Mesendoderm (in vitro differentiated cells): ENCODE measurements around the gene DAPK1.
A peak's percentile ranks its signal among the peaks of the same experiment; 100 is the strongest.

Experiments
- DNase-seq: peaks from one replicate; pipeline ENCODE4 v3.0.0; 2013
- H2AK5ac ChIP-seq: 2 replicates; pipeline ENCODE4 v1.6.1; 2013; ENCODE audit warnings: low read length, inconsistent platforms
- H2BK120ac ChIP-seq: 2 replicates; pipeline ENCODE4 v1.6.1; 2013; ENCODE audit warnings: low read depth, mild to moderate bottlenecking, low read length, moderate library complexity, mixed read lengths
- H2BK15ac ChIP-seq: replicated peaks from 2 replicates; pipeline ENCODE4 v1.6.1; 2013; ENCODE audit warnings: low read depth, mild to moderate bottlenecking, moderate library complexity
- H2BK5ac ChIP-seq: 2 replicates; pipeline ENCODE4 v1.6.1; 2013; ENCODE audit warnings: low read length, inconsistent platforms
- H3K18ac ChIP-seq: 2 replicates; pipeline ENCODE4 v1.6.1; 2013; ENCODE audit warnings: mild to moderate bottlenecking, low read length, mixed read lengths
- H3K23ac ChIP-seq: one replicate; pipeline ENCODE4 v1.6.1; 2013; ENCODE audit warnings: low read length
- H3K27ac ChIP-seq: 2 replicates; pipeline ENCODE4 v1.5.1; 2013; ENCODE audit warnings: low read depth, mild to moderate bottlenecking, inconsistent platforms, low read length, moderate library complexity
- H3K27me3 ChIP-seq: 2 replicates; pipeline ENCODE4 v1.6.1; 2013; ENCODE audit warnings: low read length, control low read depth, mild to moderate bottlenecking, inconsistent platforms; ENCODE audit not compliant: insufficient read depth, poor library complexity
- H3K36me3 ChIP-seq: 2 replicates; pipeline ENCODE4 v1.6.1; 2013; ENCODE audit warnings: low read length, inconsistent platforms; ENCODE audit not compliant: control insufficient read depth, insufficient read depth
- H3K4ac ChIP-seq: one replicate; pipeline ENCODE4 v1.6.1; 2013; ENCODE audit warnings: low read depth, mild to moderate bottlenecking, low read length, moderate library complexity
- H3K4me1 ChIP-seq: 2 replicates; pipeline ENCODE4 v1.6.1; 2013; ENCODE audit warnings: low read depth, low read length, inconsistent platforms; ENCODE audit not compliant: control insufficient read depth
- H3K4me2 ChIP-seq: 2 replicates; pipeline ENCODE4 v1.6.1; 2013; ENCODE audit warnings: low read length
- H3K4me3 ChIP-seq: 2 replicates; pipeline ENCODE4 v1.5.1; 2013; ENCODE audit warnings: mild to moderate bottlenecking, low read length
- H3K56ac ChIP-seq: one replicate; pipeline ENCODE4 v1.6.1; 2013; ENCODE audit warnings: low read length
- H3K79me1 ChIP-seq: 2 replicates; pipeline ENCODE4 v1.6.1; 2013; ENCODE audit warnings: low read length, inconsistent platforms
- H3K79me2 ChIP-seq: 2 replicates; pipeline ENCODE4 v1.6.1; 2013; ENCODE audit warnings: mild to moderate bottlenecking, low read length; ENCODE audit not compliant: control insufficient read depth, insufficient read depth
- H3K9ac ChIP-seq: 2 replicates; pipeline ENCODE4 v1.6.1; 2013; ENCODE audit warnings: low read length, inconsistent platforms
- H4K5ac ChIP-seq: one replicate; pipeline ENCODE4 v1.6.1; 2013; ENCODE audit warnings: low read length
- H4K8ac ChIP-seq: one replicate; pipeline ENCODE4 v1.6.1; 2013; ENCODE audit warnings: low read depth, mild to moderate bottlenecking, control low read depth, low read length, moderate library complexity
- WGBS: extraction: QIAGEN DNeasy Blood & Tissue Kit; methylation state at CpG from one replicate; pipeline ENCODE4 v1.1.7; 2013; ENCODE audit warnings: low lambda C conversion rate, missing lambda C conversion rate; ENCODE audit not compliant: insufficient coverage; ENCODE audit errors: extremely low coverage; 5-methylcytosine and 5-hydroxymethylcytosine counted together

DAPK1 gene

DNA sequence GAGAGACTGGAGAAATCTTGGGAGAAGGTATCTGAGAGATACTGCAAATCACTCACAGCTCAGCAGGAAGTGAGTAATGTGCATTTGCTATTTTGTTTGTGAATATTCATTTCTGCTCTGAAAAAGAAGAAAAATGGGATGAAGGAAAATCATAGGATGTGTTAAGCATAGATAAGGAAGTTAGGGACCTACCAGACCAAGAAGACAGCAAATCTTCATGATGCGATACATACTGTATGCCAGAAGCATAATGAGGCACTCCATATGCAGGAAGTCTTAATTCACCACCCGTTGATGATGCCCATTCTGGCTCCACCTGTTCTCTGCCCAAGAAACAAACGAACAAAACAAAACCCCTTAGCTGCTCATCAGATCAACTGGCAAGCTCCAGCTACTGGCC lies 6.1 kb upstream of the DAPK1 start:
- no peak overlapping the region for H3K27ac ChIP-seq
- H2AK5ac ChIP-seq, result no peak overlapping the region
- no peak overlapping the region for H3K4ac ChIP-seq
- H3K79me1 ChIP-seq, result no peaks in the 10 kb centered on the region
- no peak overlapping the region for H3K4me3 ChIP-seq
- H4K5ac ChIP-seq, result no peak overlapping the region
- H3K56ac ChIP-seq, result no peak overlapping the region
- no peak for DNase-seq
- no peaks in the 10 kb centered on the region for H3K36me3 ChIP-seq
- H4K8ac ChIP-seq, result no peak overlapping the region
- H2BK120ac ChIP-seq, result no peak overlapping the region
- WGBS, result no CpG with 5 or more reads among the region's 3 CpGs
- H3K27me3 ChIP-seq, result no peaks in the 10 kb centered on the region
- no peak overlapping the region for H2BK5ac ChIP-seq
- no peak overlapping the region for H3K23ac ChIP-seq
- H2BK15ac ChIP-seq, result no peak overlapping the region
- no peaks in the 10 kb centered on the region for H3K79me2 ChIP-seq
- H3K4me1 ChIP-seq, result peaks cover 2% of the 10 kb centered on the region
- no peak overlapping the region for H3K4me2 ChIP-seq
- no peak overlapping the region for H3K18ac ChIP-seq
- no peak overlapping the region for H3K9ac ChIP-seq

DNA sequence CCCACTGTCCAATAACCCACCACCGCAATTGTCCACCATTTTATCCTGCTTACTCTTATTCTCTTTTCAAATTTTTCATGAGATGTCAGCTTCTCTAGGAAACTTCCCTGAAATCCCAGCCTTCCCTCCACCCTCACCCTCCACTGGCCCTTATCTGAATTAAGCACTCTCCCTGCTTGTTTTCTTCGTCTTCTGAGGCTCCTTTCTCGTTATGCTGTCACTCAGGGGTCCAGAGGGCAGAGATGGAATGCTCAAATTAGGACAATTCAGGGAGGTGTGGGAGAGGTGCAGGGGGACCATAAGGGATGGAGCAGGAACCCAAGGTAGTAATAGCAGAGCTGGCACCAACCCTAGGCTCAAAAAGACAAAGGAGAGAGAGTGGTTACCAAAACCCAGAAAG lies 5.0 kb upstream of the DAPK1 start:
- no peak overlapping the region for H2BK5ac ChIP-seq
- H2BK120ac ChIP-seq, result no peak overlapping the region
- H3K23ac ChIP-seq, result no peak overlapping the region
- no CpG with 5 or more reads among the region's 3 CpGs for WGBS
- H3K9ac ChIP-seq, result no peak overlapping the region
- no peak overlapping the region for H2BK15ac ChIP-seq
- no peaks in the 10 kb centered on the region for H3K79me1 ChIP-seq
- H3K4me2 ChIP-seq, result no peak overlapping the region
- H3K4ac ChIP-seq, result no peak overlapping the region
- no peak overlapping the region for H4K8ac ChIP-seq
- H4K5ac ChIP-seq, result no peak overlapping the region
- H3K27ac ChIP-seq, result no peak overlapping the region
- H3K18ac ChIP-seq, result no peak overlapping the region
- no peak for DNase-seq
- peaks cover 2% of the 10 kb centered on the region for H3K79me2 ChIP-seq
- H2AK5ac ChIP-seq, result no peak overlapping the region
- no peaks in the 10 kb centered on the region for H3K27me3 ChIP-seq
- peaks cover 4% of the 10 kb centered on the region for H3K4me1 ChIP-seq
- no peak overlapping the region for H3K56ac ChIP-seq
- H3K36me3 ChIP-seq, result no peaks in the 10 kb centered on the region
- no peak overlapping the region for H3K4me3 ChIP-seq

DNA sequence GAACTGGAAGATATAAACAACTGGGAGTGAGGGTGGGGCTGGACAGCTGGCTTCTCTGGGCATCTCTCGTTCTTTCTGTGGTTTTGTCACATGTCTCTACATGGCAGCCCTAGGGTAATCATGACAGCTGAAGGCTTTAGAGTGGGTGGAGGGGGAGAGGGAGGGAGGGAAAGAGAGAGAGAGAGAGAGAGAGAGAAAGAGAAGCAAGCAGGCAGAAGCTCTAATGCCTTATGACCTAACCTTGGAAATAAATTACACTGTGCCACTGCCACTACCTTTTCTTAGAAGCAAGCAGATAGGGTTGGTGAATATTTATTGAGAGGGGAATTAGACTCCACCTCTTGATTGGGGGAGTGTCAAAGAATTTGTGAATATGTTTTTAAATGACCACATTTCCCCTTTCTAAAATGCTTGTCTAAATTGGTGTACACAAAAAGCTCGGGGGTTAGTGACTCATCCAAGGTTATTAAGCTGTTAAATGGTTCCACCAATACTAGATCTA lies 2.6 kb upstream of the DAPK1 start:
- Histone ChIP-seq H3K9ac (no peak overlapping the region), H3K23ac (no peak overlapping the region), H3K4me2 (no peak overlapping the region), H4K5ac (no peak overlapping the region), H3K4ac (no peak overlapping the region), H3K79me1 (peaks cover 2% of the 10 kb centered on the region), H3K18ac (no peak overlapping the region), H3K36me3 (no peaks in the 10 kb centered on the region), H3K27me3 (no peaks in the 10 kb centered on the region), H2AK5ac (no peak overlapping the region), H2BK5ac (no peak overlapping the region), H3K4me3 (no peak overlapping the region), H2BK15ac (no peak overlapping the region), H3K4me1 (peaks cover 4% of the 10 kb centered on the region), H3K27ac (no peak overlapping the region), H3K79me2 (peaks cover 20% of the 10 kb centered on the region), H3K56ac (no peak overlapping the region), H4K8ac (no peak overlapping the region), H2BK120ac (no peak overlapping the region)
- DNase-seq, result no peak
- no CpG with 5 or more reads among the region's 2 CpGs for WGBS

DNA sequence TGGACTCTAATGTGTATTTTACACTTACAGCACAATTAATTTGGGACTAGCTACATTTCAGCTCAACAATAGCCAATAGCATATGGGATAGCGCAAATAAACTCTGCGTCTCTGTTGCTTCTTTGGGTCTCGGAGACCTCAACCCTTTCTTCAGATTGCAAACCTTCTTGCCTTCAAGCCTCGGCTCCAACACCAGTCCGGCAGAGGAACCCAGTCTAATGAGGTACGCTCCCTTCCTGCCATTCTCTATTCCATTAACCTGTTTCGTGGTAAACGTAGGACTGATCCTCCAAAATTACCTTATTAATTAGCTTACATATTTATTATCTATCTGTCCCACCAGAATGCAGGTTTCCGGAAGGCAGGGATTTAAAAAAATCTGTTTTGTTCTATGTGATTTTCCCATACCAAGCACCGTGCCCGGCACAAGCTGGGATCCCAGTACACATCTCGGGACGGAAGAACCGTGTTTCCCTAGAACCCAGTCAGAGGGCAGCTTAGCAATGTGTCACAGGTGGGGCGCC lies 525 bp upstream of the DAPK1 start:
- H4K8ac ChIP-seq, result no peak overlapping the region
- no peak overlapping the region for H4K5ac ChIP-seq
- H3K4ac ChIP-seq, result no peak overlapping the region
- peak overlapping the region; percentile 97 for H3K56ac ChIP-seq
- no peak overlapping the region for H3K18ac ChIP-seq
- no peak overlapping the region for H3K27ac ChIP-seq
- H3K36me3 ChIP-seq, result peaks cover 1% of the 10 kb centered on the region
- H3K4me2 ChIP-seq, result peak overlapping the region; percentile 82
- H3K23ac ChIP-seq, result no peak overlapping the region
- no peaks in the 10 kb centered on the region for H3K27me3 ChIP-seq
- H2BK5ac ChIP-seq, result peak overlapping the region; percentile 67
- peaks cover 31% of the 10 kb centered on the region for H3K79me2 ChIP-seq
- no CpG with 5 or more reads among the region's 15 CpGs for WGBS
- H2BK15ac ChIP-seq, result no peak overlapping the region
- no peak overlapping the region for H2AK5ac ChIP-seq
- peak overlapping the region; percentile 98 for H3K9ac ChIP-seq
- H3K4me3 ChIP-seq, result peak overlapping the region; percentile 67
- peaks cover 6% of the 10 kb centered on the region for H3K79me1 ChIP-seq
- peaks cover 3% of the 10 kb centered on the region for H3K4me1 ChIP-seq
- no peak overlapping the region for H2BK120ac ChIP-seq
- no peak for DNase-seq

DNA sequence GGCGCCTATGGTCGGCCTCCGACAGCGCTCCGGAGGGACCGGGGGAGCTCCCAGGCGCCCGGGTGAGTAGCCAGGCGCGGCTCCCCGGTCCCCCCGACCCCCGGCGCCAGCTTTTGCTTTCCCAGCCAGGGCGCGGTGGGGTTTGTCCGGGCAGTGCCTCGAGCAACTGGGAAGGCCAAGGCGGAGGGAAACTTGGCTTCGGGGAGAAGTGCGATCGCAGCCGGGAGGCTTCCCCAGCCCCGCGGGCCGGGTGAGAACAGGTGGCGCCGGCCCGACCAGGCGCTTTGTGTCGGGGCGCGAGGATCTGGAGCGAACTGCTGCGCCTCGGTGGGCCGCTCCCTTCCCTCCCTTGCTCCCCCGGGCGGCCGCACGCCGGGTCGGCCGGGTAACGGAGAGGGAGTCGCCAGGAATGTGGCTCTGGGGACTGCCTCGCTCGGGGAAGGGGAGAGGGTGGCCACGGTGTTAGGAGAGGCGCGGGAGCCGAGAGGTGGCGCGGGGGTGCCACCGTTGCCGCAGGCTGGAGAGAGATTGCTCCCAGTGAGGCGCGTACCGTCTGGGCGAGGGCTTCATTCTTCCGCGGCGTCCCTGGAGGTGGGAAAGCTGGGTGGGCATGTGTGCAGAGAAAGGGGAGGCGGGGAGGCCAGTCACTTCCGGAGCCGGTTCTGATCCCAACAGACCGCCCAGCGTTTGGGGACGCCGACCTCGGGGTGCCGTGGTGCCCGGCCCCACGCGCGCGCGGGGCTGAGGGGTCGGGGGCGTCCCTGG lies 561 bp downstream of the DAPK1 start:
- H4K5ac ChIP-seq, result no peak overlapping the region
- H3K56ac ChIP-seq, result peak overlapping the region; percentile 97
- H2BK120ac ChIP-seq, result peak overlapping the region; percentile 55
- H2BK15ac ChIP-seq, result no peak overlapping the region
- H3K18ac ChIP-seq, result peak overlapping the region; percentile 96
- H3K4me1 ChIP-seq, result peaks cover 5% of the 10 kb centered on the region
- peak overlapping the region; percentile 7 for H4K8ac ChIP-seq
- peaks cover 1% of the 10 kb centered on the region for H3K36me3 ChIP-seq
- WGBS, result no CpG with 5 or more reads among the region's 80 CpGs
- peaks cover 13% of the 10 kb centered on the region for H3K79me1 ChIP-seq
- peak overlapping the region; percentile 64 for H3K4ac ChIP-seq
- peak overlapping the region; percentile 84 for H2BK5ac ChIP-seq
- no peak overlapping the region for H2AK5ac ChIP-seq
- H3K9ac ChIP-seq, result peak overlapping the region; percentile 98
- H3K4me3 ChIP-seq, result peak overlapping the region; percentile 78
- H3K23ac ChIP-seq, result peak overlapping the region; percentile 80
- peaks cover 40% of the 10 kb centered on the region for H3K79me2 ChIP-seq
- DNase-seq, result peak; percentile 88
- no peaks in the 10 kb centered on the region for H3K27me3 ChIP-seq
- H3K4me2 ChIP-seq, result peak overlapping the region; percentile 97
- H3K27ac ChIP-seq, result peak overlapping the region; percentile 83
